ENCODE measurements around the gene TMED7. TPM values are rescaled to one million over a fixed set of nuclear protein-coding genes. Genes with fewer than 3 reads are reported as not detected.
"Not testable (repeated sequence)": the region's sequence is repeated elsewhere in the genome, so short reads cannot be mapped to it uniquely, and the experiment has no call there.

TMED7 gene
- total RNA-seq, 4 donors from 2014 or later, result 53.1 to 122 (median 68.6) TPM

- Histone ChIP-seq H3K4me1 (no peaks in the 10 kb centered on the region), H3K27me3 (no peaks in the 10 kb centered on the region), H3K4me3 (no peak overlapping the region), H3K36me3 (no peaks in the 10 kb centered on the region), H3K9me3 (no peaks in the 10 kb centered on the region), H3K27ac (no peak overlapping the region)
- TF ChIP-seq POLR2A (IDR thresholded peaks at IDR 0.05), result no peak
- TF ChIP-seq CTCF (IDR thresholded peaks at IDR 0.05 in 4 of 5, conservative IDR thresholded peaks at IDR 0.05 in 1 of 5), result no peak
- ATAC-seq (no peak), DNase-seq (no peak)
- in situ Hi-C loops (cut with MboI; ENCODE audit: low sequenced_read_pairs in 4 of 4), result no loop called here
- intact Hi-C loops (cut with DNase I; ENCODE audit: low total_unique reads), result no loop called here
These were observed 30.2 kb upstream of the TMED7 start for GRCh38 chr5:115655994-115656393.

GRCh38 chr5:115649541-115649940 is 23.7 kb upstream of the TMED7 start:
- in situ Hi-C loops (cut with MboI; ENCODE audit: low sequenced_read_pairs in 4 of 4), result no loop called here
- intact Hi-C loops (cut with DNase I; ENCODE audit: low total_unique reads), result no loop called here
- no peak for ATAC-seq

GRCh38 chr5:115648056-115648455 is 22.2 kb upstream of the TMED7 start:
- no peak overlapping the region for H3K27ac ChIP-seq
- no peak for TF ChIP-seq POLR2A (IDR thresholded peaks at IDR 0.05)
- TF ChIP-seq CTCF (IDR thresholded peaks at IDR 0.05 in 4 of 5, conservative IDR thresholded peaks at IDR 0.05 in 1 of 5), result no peak
- H3K9me3 ChIP-seq, result no peaks in the 10 kb centered on the region
- H3K4me1 ChIP-seq, result no peaks in the 10 kb centered on the region
- ATAC-seq, result no peak
- no peak for DNase-seq
- in situ Hi-C loops (cut with MboI; ENCODE audit: low sequenced_read_pairs in 4 of 4), result no loop called here
- H3K27me3 ChIP-seq, result no peaks in the 10 kb centered on the region
- no peak overlapping the region for H3K4me3 ChIP-seq
- H3K36me3 ChIP-seq, result no peaks in the 10 kb centered on the region
- intact Hi-C loops (cut with DNase I; ENCODE audit: low total_unique reads), result no loop called here

More at GRCh38 chr5:115649541-115649940, 23.7 kb upstream of the TMED7 start:
- H3K27ac ChIP-seq, result no peak overlapping the region
- no peaks in the 10 kb centered on the region for H3K36me3 ChIP-seq
- H3K4me1 ChIP-seq, result no peaks in the 10 kb centered on the region
- no peak overlapping the region for H3K4me3 ChIP-seq
- DNase-seq, result no peak
- no peaks in the 10 kb centered on the region for H3K27me3 ChIP-seq
- H3K9me3 ChIP-seq, result no peaks in the 10 kb centered on the region
- TF ChIP-seq POLR2A (IDR thresholded peaks at IDR 0.05), result no peak
- TF ChIP-seq CTCF (IDR thresholded peaks at IDR 0.05 in 4 of 5, conservative IDR thresholded peaks at IDR 0.05 in 1 of 5), result no peak

GRCh38 chr5:115645386-115645785 is 19.6 kb upstream of the TMED7 start:
- H3K36me3 ChIP-seq; intact Hi-C loops (cut with DNase I; ENCODE audit: low total_unique reads); H3K9me3 ChIP-seq; DNase-seq; H3K4me1 ChIP-seq; ATAC-seq; in situ Hi-C loops (cut with MboI; ENCODE audit: low sequenced_read_pairs in 4 of 4); H3K27ac ChIP-seq; H3K27me3 ChIP-seq; H3K4me3 ChIP-seq: not testable (repeated sequence)

GRCh38 chr5:115644046-115644445 is 18.2 kb upstream of the TMED7 start:
- in situ Hi-C loops (cut with MboI; ENCODE audit: low sequenced_read_pairs in 4 of 4) (no loop called here), intact Hi-C loops (cut with DNase I; ENCODE audit: low total_unique reads) (no loop called here)
- Histone ChIP-seq H3K27me3 (no peaks in the 10 kb centered on the region), H3K4me1 (no peaks in the 10 kb centered on the region), H3K27ac (no peak overlapping the region), H3K9me3 (no peaks in the 10 kb centered on the region), H3K36me3 (no peaks in the 10 kb centered on the region), H3K4me3 (no peak overlapping the region)
- DNase-seq (no peak), ATAC-seq (no peak)
- TF ChIP-seq CTCF (IDR thresholded peaks at IDR 0.05 in 4 of 5, conservative IDR thresholded peaks at IDR 0.05 in 1 of 5) (no peak), POLR2A (IDR thresholded peaks at IDR 0.05) (no peak)

Measured in gastrocnemius medialis (tissue), 4 donors.